ENCODE results near the gene DTNB. TPM values are rescaled to one million over a fixed set of nuclear protein-coding genes. Genes with fewer than 3 reads are reported as not detected.

DTNB gene
- polyA plus RNA-seq, 3 donors = 6.3 to 7.7 (median 6.6) TPM

DNA sequence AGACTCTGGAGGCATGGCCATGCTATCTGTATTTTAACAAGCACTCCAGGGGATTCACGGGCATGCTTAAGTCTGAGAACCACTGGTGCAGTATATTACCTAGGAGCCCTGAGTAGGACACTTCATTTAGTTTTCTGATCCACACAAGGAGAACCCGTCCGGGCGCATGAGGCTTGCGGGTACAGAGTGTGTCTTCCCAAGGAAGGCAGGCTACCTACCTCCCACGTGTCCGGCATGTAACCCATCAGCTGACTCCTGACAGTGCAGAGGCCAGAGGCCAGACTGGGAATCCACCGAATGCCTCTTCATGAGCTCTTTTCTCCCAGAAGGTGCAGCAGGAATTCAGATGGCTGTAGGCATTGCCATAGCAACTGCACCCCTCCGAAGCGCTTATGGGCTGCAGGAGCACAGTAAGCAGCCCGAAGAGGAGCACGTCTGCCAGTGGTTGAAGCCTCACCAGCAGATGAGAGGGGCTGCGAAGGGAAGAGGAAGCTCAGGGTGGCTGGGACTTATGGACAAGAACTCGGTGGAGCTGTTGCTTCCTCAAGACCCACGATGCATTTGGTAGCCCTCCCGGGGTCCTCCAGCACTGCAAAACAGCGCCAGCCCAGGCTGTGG is 297.9 kb downstream of the DTNB start:
- H3K27ac ChIP-seq (ENCODE audit: low read depth, low read length) = no peak overlapping the region
- WGBS, 3 donors = 86 to 92% (median 87%) methylated on average over 17 of the region's 17 CpGs

DNA sequence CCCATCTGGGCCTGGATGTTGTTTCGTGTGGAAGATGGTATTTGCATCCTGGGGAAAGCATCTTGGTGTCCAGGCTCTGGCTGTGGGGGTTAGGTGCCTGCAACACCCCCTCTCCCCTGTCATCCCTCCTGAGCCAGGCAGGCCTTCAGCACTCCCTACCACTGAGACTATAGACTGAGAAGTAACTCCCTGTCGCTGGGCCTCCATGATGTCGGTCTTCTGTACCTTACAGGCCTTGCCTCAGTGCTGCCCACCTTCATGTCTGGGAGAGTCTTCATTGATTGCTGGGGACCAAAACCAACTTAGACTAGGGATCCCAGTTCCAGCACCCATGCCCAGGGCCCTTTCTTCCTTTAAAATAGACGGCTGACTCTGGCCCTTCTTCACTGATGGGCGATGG is 298.6 kb downstream of the DTNB start:
- H3K27ac ChIP-seq (ENCODE audit: low read depth, low read length) = no peak overlapping the region
- WGBS, 3 donors = 96 to 99% (median 98%) methylated on average over 5 of the region's 5 CpGs

GRCh38 chr2:25374411-25374810 is 299.0 kb downstream of the DTNB start:
- WGBS, 3 donors = 93 to 98% (median 96%) methylated on average over 4 of the region's 4 CpGs
- H3K27ac ChIP-seq (ENCODE audit: low read depth, low read length) = no peak overlapping the region

GRCh38 chr2:25373269-25373981 is 300.0 kb downstream of the DTNB start:
- 29 to 91% (median 83%) methylated on average over 20 of the region's 20 CpGs for WGBS, 3 donors
- no peak overlapping the region for H3K27ac ChIP-seq (ENCODE audit: low read depth, low read length)

GRCh38 chr2:25372405-25373268 is 300.7 kb downstream of the DTNB start:
- 85 to 87% (median 86%) methylated on average over 25 of the region's 25 CpGs for WGBS, 3 donors
- H3K27ac ChIP-seq (ENCODE audit: low read depth, low read length) = no peak overlapping the region

DNA sequence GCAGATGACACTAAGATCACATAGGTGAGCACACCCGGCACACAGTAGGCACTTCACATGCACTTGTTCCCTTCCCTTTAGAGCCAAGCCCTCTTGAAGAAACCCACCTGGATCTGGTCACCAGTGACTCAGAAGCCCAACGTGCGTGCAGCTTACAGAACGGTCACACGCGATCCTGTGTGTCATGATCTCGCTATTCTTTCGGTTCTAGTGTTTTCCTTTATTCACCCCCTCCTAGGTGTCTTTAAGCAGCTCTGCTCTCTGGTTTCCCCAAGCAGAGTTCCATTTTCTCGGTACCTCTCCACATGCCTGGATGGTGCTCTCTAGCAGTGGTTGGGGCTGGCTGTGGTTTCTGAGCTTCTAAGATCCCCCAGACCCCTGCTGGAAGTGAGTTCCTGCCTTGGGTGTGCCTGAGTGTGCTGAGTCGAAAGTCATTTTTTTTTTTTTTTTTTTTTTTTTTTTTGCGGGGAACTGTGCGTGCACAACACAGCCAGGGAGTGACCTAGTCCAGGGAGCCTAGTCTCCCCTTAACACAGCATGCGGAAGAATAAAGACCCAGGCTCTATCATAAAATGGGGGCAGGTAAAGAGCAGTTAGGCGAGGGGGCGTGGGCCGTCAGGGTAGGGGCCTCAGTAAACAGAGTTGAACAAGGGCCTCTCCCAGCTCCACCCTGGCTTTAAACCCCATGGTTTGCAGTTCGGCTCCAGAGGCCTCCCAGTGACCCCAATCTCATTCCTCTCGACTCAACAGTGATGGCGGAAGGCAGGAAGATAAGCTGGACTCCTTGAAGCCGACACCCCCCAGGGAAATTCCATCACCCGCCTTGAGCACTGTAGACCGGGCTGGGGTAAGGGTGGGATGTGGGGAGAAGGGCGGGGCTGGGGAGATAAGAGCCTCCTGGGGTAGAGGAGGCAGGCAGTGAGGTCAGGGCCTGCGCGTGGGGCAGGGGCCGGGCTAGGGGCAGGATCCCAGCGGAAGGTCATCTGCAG is 301.8 kb downstream of the DTNB start:
- H3K27ac ChIP-seq (ENCODE audit: low read depth, low read length) = no peak overlapping the region
- WGBS, 3 donors = 89 to 92% (median 90%) methylated on average over 27 of the region's 27 CpGs

- no peak overlapping the region for H3K27ac ChIP-seq (ENCODE audit: low read depth, low read length)
- 80 to 84% (median 81%) methylated on average over 5 of the region's 5 CpGs for WGBS, 3 donors
Measured at GRCh38 chr2:25369876-25370275, 303.5 kb downstream of the DTNB start.

DNA sequence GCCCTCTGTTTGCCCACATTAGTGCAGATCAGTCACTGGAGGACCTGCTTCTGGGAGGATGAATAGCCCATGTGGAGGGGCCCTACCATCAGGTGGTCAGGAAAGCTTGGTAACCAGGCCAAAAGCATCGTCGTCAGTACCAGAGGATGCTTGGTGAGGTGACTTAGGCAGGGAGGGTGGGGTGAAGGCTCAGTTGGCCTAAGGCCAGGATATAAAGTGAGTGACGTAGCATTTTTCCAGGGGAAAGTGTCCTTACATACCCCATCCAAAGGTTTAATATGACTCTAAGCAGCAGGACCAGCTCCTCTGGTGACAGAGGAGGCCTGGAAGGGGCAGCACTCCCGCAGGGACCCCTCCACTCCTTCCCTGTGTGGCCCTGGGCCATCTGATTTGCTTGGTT is 303.9 kb downstream of the DTNB start:
- H3K27ac ChIP-seq (ENCODE audit: low read depth, low read length) = no peak overlapping the region
- WGBS, 3 donors = 76 to 79% (median 78%) methylated on average over 4 of the region's 4 CpGs

- 58 to 74% (median 66%) methylated on average over 4 of the region's 4 CpGs for WGBS, 3 donors
- no peak overlapping the region for H3K27ac ChIP-seq (ENCODE audit: low read depth, low read length)
Measured at GRCh38 chr2:25368660-25369059, 304.7 kb downstream of the DTNB start.

DNA sequence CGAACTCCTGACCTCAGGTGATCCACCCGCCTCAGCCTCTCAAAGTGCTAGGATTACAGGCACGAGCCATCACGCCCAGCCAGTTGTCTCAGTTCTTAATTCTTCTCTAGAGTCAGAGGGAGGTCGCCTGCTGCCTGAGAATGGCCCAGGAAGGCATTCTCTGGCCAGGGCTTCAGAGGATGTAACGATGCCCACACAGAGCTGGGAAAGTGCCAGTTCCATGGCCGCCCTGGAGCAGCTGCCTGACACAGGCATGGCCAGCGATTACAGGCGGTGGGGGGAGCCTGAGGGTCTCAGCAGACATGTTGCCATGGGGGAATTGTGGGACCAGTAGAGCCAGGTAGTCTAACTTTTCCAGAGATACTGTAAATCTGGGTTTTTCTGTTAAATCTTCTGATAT is 306.1 kb downstream of the DTNB start:
- H3K27ac ChIP-seq (ENCODE audit: low read depth, low read length) = no peak overlapping the region
- WGBS, 3 donors = 82 to 91% (median 88%) methylated on average over 9 of the region's 9 CpGs

GRCh38 chr2:25366629-25367028 is 306.7 kb downstream of the DTNB start:
- H3K27ac ChIP-seq (ENCODE audit: low read depth, low read length) = no peak overlapping the region
- WGBS, 3 donors = 90 to 94% (median 92%) methylated on average over 4 of the region's 4 CpGs

DNA sequence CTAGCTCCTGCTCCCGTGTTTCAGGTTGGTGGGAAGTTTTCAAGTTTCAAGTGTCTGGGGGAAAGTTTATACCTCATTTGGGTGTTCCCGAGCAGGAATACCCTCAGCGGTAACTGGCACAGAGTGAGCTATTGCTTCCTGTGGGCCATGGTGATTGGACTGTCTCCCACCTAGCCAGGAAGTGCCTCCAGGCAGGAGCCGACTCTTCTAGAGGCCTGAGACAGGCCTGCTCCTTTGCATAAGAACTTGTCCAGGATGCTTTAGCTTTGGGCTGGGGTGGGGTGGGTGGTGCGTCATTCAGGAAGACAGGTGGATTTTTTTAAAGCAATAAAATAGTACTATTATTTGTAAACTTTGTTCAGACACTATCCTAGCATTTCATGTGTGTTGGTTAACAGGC is 308.1 kb downstream of the DTNB start:
- 42 to 53% (median 49%) methylated on average over 5 of the region's 5 CpGs for WGBS, 3 donors
- no peak overlapping the region for H3K27ac ChIP-seq (ENCODE audit: low read depth, low read length)

GRCh38 chr2:25363733-25364132 is 309.6 kb downstream of the DTNB start:
- no peak overlapping the region for H3K27ac ChIP-seq (ENCODE audit: low read depth, low read length)
- WGBS, 3 donors = 84 to 93% (median 90%) methylated on average over 7 of the region's 7 CpGs

DNA sequence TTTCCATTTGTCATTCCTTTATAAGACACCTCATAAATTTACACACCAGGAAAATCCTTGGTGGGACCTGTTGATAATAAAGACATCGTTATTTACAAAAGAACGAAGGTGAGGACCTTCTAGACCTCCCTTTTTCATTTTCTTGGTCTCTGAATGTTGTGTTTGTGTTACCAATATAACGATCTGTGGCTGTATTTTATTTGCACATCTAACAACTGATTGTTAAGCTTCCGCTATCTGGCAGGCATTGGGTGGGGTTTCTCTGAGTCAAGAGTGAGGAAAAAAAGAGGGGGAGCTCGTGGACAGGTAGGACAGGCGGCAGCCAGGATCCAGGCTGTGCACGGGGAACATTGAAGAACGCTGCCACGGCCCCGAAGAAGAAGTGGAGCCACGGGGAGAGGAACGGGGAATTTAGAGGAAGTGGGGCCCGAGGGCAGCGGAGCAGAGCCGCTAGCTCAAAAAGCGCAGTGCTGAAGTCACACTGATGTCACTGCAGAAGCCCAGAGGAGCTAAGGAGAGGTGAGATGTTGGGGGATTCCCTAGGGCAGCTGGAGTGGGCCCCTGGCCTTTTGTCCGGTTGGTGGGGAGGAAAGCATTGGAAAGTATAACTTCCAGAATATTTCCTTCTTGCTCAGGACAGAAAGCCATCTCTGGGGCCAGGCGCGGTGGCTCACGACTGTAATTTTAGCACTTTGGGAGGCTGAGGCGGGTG is 310.8 kb downstream of the DTNB start:
- WGBS, 3 donors = 23 to 52% (median 29%) methylated on average over 21 of the region's 21 CpGs
- H3K27ac ChIP-seq (ENCODE audit: low read depth, low read length) = no peak overlapping the region

- no peak overlapping the region for H3K27ac ChIP-seq (ENCODE audit: low read depth, low read length)
- WGBS, 3 donors = 0 to 1% (median 0%) methylated on average over 16 of the region's 16 CpGs
Measured at GRCh38 chr2:25362049-25362433, 311.3 kb downstream of the DTNB start.

GRCh38 chr2:25361261-25362048 is 311.9 kb downstream of the DTNB start:
- H3K27ac ChIP-seq (ENCODE audit: low read depth, low read length) = no peak overlapping the region
- WGBS, 3 donors = 54 to 57% (median 55%) methylated on average over 34 of the region's 34 CpGs

- 79 to 87% (median 85%) methylated on average over 8 of the region's 8 CpGs for WGBS, 3 donors
- H3K27ac ChIP-seq (ENCODE audit: low read depth, low read length) = no peak overlapping the region
Measured at GRCh38 chr2:25358836-25359235, 314.5 kb downstream of the DTNB start.

All from adipose tissue (tissue), 3 donors.